Measurements from ENCODE around the gene IL6ST.
"Not testable (repeated sequence)": the region's sequence is repeated elsewhere in the genome, so short reads cannot be mapped to it uniquely, and the experiment has no call there.

GRCh38 chr5:56014701-56015100, 19.9 kb upstream of the IL6ST start:
- not testable (repeated sequence) for TF ChIP-seq CTCF (IDR thresholded peaks at IDR 0.05; ENCODE audit: low read depth, low read length); EZH2phosphoT487 (IDR thresholded peaks at IDR 0.05; ENCODE audit: low read depth)
